ENCODE measurements around the gene OAS2.

- no peak for TF ChIP-seq CTCF (conservative IDR thresholded peaks at IDR 0.05; ENCODE audit: low read length)
- TF ChIP-seq EZH2phosphoT487 (IDR thresholded peaks at IDR 0.05; ENCODE audit: borderline replicate concordance), result no peak
These were observed 32.8 kb upstream of the OAS2 start for GRCh38 chr12:112945515-112945914.
